Left cardiac atrium (tissue), 4 donors: ENCODE data around the gene CLRN3. TPM values are rescaled to one million over a fixed set of nuclear protein-coding genes. Genes with fewer than 3 reads are reported as not detected.

Experiments
- ATAC-seq, 2 donors: fragments of 200-7000 bp; cut with Tn5 transposase; one replicate each; pipeline ENCODE4 v1.9.1; 2020; ENCODE audit warnings: mild to moderate bottlenecking in 2 of 2, moderate library complexity in 2 of 2
- DNase-seq: peaks from one replicate; pipeline ENCODE4 v3.0.0-alpha.2; 2020
- intact Hi-C, 2 donors: fragments of 100-400 bp; cut with DNase I; formaldehyde crosslinking; loops; one replicate each; pipeline versions ENCODE4 v1.14.1 to v1.15.1; 2022 to 2023
- total RNA-seq, 2 donors: library from RNA; stranded (reverse); fragmentation: NEBNext Ultra II Directional; extraction: Animal tissue kit (Norgen Biotek cat#: 25700); gene quantifications; one replicate each; pipeline ENCODE4 v1.2.1, GENCODE V29; 2021
- donor health status: DM: no; HTN: yes; CAD: no.
- donor health status: DM: no; HTN: yes; CAD: no; lungs with severe emphysema.
- donor health status: DM: yes; HTN: yes; CAD: no.
- donor health status: Dilated cardiomyopathy.

The CLRN3 gene
- total RNA-seq, 2 donors from 2014 or later, result not detected

GRCh38 chr10:127854769-127855590 lies 37.8 kb downstream of the CLRN3 start:
- peak in 1 of 2 donors; percentile 31 for ATAC-seq
- intact Hi-C loops, result loop anchor here (5.0 to 10.0 kb wide), 3 partner anchors 138 to 1873 kb away; no protein-coding TSS in a partner anchor
- DNase-seq, result no peak

GRCh38 chr10:127853868-127854768 lies 38.6 kb downstream of the CLRN3 start:
- ATAC-seq (peak; percentile 89 to 95), DNase-seq (peak; percentile 65)
- intact Hi-C loops, result loop anchor here in 1 of 2 donors (5.0 to 10.0 kb wide), 3 partner anchors 137 to 1872 kb away; no protein-coding TSS in a partner anchor

GRCh38 chr10:127852456-127852855 lies 40.3 kb downstream of the CLRN3 start:
- ATAC-seq (no peak), DNase-seq (no peak)
- intact Hi-C loops, result loop anchor here in 1 of 2 donors (5.0 to 10.0 kb wide), 3 partner anchors 135 to 1870 kb away; no protein-coding TSS in a partner anchor

- intact Hi-C loops, result loop anchor here in 1 of 2 donors (5.0 to 10.0 kb wide), 3 partner anchors 134 to 1869 kb away; no protein-coding TSS in a partner anchor
- DNase-seq, result no peak
- ATAC-seq, result no peak
Measured at GRCh38 chr10:127851661-127852194, 41.0 kb downstream of the CLRN3 start.

GRCh38 chr10:127850944-127851343 lies 41.8 kb downstream of the CLRN3 start:
- no peak for ATAC-seq
- intact Hi-C loops, result loop anchor here in 1 of 2 donors (5.0 to 10.0 kb wide), 3 partner anchors 134 to 1869 kb away; no protein-coding TSS in a partner anchor

GRCh38 chr10:127849921-127850320 lies 42.8 kb downstream of the CLRN3 start:
- intact Hi-C loops, result loop anchor here in 1 of 2 donors (5.0 to 10.0 kb wide), 3 partner anchors 133 to 1868 kb away; no protein-coding TSS in a partner anchor
- ATAC-seq, result no peak
- no peak for DNase-seq

More at GRCh38 chr10:127850944-127851343, 41.8 kb downstream of the CLRN3 start:
- no peak for DNase-seq

- no peak for DNase-seq
- intact Hi-C loops, result no loop called here
- ATAC-seq, result no peak
Measured at GRCh38 chr10:127849224-127849623, 43.5 kb downstream of the CLRN3 start.

GRCh38 chr10:127848226-127848625 lies 44.5 kb downstream of the CLRN3 start:
- intact Hi-C loops, result no loop called here
- ATAC-seq, result no peak
- no peak for DNase-seq

- intact Hi-C loops, result no loop called here
- DNase-seq, result no peak
Measured at GRCh38 chr10:127845756-127846155, 47.0 kb downstream of the CLRN3 start.

GRCh38 chr10:127840884-127841283 lies 51.9 kb downstream of the CLRN3 start:
- intact Hi-C loops, result no loop called here
- ATAC-seq (no peak), DNase-seq (no peak)

More at GRCh38 chr10:127845756-127846155, 47.0 kb downstream of the CLRN3 start:
- ATAC-seq, result no peak

GRCh38 chr10:127836966-127837365 lies 55.8 kb downstream of the CLRN3 start:
- intact Hi-C loops, result no loop called here
- ATAC-seq, result no peak
- no peak for DNase-seq

- ATAC-seq (no peak), DNase-seq (no peak)
- intact Hi-C loops, result no loop called here
Measured at GRCh38 chr10:127836176-127836575, 56.6 kb downstream of the CLRN3 start.

- no peak for DNase-seq
Measured at GRCh38 chr10:127834791-127835190, 58.0 kb downstream of the CLRN3 start.

GRCh38 chr10:127834221-127834620 lies 58.5 kb downstream of the CLRN3 start:
- peak; percentile 34 to 57 for ATAC-seq
- intact Hi-C loops, result no loop called here
- peak; percentile 24 for DNase-seq

More at GRCh38 chr10:127834791-127835190, 58.0 kb downstream of the CLRN3 start:
- intact Hi-C loops, result no loop called here
- ATAC-seq, result no peak

- intact Hi-C loops, result no loop called here
- no peak for ATAC-seq
- DNase-seq, result no peak
Measured at GRCh38 chr10:127833804-127834203, 58.9 kb downstream of the CLRN3 start.

- intact Hi-C loops, result no loop called here
- DNase-seq (no peak), ATAC-seq (peak; percentile 19 to 62)
Measured at GRCh38 chr10:127832501-127832900, 60.2 kb downstream of the CLRN3 start.

GRCh38 chr10:127830414-127830813 lies 62.3 kb downstream of the CLRN3 start:
- ATAC-seq, result no peak
- intact Hi-C loops, result no loop called here

More at GRCh38 chr10:127830414-127830813, 62.3 kb downstream of the CLRN3 start:
- DNase-seq, result no peak
